NCI-H1694 treated with DMSO at 0.1 percent for 48 hours (cell line): ENCODE results near the gene ASXL1.

Experiments
- DNase-seq: peaks from one replicate; lab custom pipeline; 2025; lab: John Stamatoyannopoulos, UW

The ASXL1 gene

GRCh38 chr20:32453467-32454163, 95.5 kb downstream of the ASXL1 start:
- DNase-seq: no peak

- no peak for DNase-seq
Observed at GRCh38 chr20:32454164-32455145, 96.3 kb downstream of the ASXL1 start.

- DNase-seq: no peak
Observed at GRCh38 chr20:32455171-32455900, 97.2 kb downstream of the ASXL1 start.

- DNase-seq: no peak
Observed at GRCh38 chr20:32455901-32456701, 98.0 kb downstream of the ASXL1 start.

- peak; percentile 22 for DNase-seq
Observed at GRCh38 chr20:32456869-32457478, 98.8 kb downstream of the ASXL1 start.

GRCh38 chr20:32457479-32457986, 99.4 kb downstream of the ASXL1 start:
- no peak for DNase-seq

GRCh38 chr20:32458061-32458836, 100.1 kb downstream of the ASXL1 start:
- no peak for DNase-seq

- DNase-seq: no peak
Observed at GRCh38 chr20:32458837-32459220, 100.7 kb downstream of the ASXL1 start.

GRCh38 chr20:32460231-32460630, 102.1 kb downstream of the ASXL1 start:
- DNase-seq: no peak

- DNase-seq: no peak
Observed at GRCh38 chr20:32460683-32461320, 102.7 kb downstream of the ASXL1 start.

GRCh38 chr20:32461836-32462600, 103.9 kb downstream of the ASXL1 start:
- DNase-seq: no peak

- DNase-seq: no peak
Observed at GRCh38 chr20:32462900-32463641, 104.9 kb downstream of the ASXL1 start.

- DNase-seq: no peak
Observed at GRCh38 chr20:32463642-32464400, 105.7 kb downstream of the ASXL1 start.

- no peak for DNase-seq
Observed at GRCh38 chr20:32464401-32465091, 106.4 kb downstream of the ASXL1 start.

- DNase-seq: no peak
Observed at GRCh38 chr20:32465092-32465900, 107.2 kb downstream of the ASXL1 start.
